Memory B cell (primary cell): Measurements from ENCODE around the gene GRIK4.

ENCODE experiments used
- ATAC-seq: fragments of 150-1000 bp; cut with Tn5 transposase; 2 replicates; pipeline ENCODE4 v1.10.0; 2021; ENCODE audit warnings: low read depth, mild to moderate bottlenecking, moderate library complexity
- DNase-seq, 2 donors: peaks; one replicate each; pipeline ENCODE4 v3.0.0; 2022; ENCODE audit warnings: low spot score in 2 of 2
- H3K27ac Mint-ChIP-seq: one replicate; pipeline ENCODE4 v1.8.0; 2022; ENCODE audit warnings: mild to moderate bottlenecking, moderate library complexity, mixed read lengths
- H3K27me3 Mint-ChIP-seq: one replicate; pipeline ENCODE4 v1.8.0; 2022; ENCODE audit warnings: mixed read lengths
- H3K36me3 Mint-ChIP-seq: one replicate; pipeline ENCODE4 v1.8.0; 2022; ENCODE audit warnings: mild to moderate bottlenecking, mixed read lengths
- H3K4me1 Mint-ChIP-seq: one replicate; pipeline ENCODE4 v1.8.0; 2022; ENCODE audit warnings: mixed read lengths
- H3K4me3 Mint-ChIP-seq: one replicate; pipeline ENCODE4 v1.8.0; 2022; ENCODE audit warnings: mild to moderate bottlenecking, moderate library complexity, mixed read lengths
- H3K9me3 Mint-ChIP-seq: one replicate; pipeline ENCODE4 v1.8.0; 2022; ENCODE audit warnings: mixed read lengths

Gene GRIK4

DNA sequence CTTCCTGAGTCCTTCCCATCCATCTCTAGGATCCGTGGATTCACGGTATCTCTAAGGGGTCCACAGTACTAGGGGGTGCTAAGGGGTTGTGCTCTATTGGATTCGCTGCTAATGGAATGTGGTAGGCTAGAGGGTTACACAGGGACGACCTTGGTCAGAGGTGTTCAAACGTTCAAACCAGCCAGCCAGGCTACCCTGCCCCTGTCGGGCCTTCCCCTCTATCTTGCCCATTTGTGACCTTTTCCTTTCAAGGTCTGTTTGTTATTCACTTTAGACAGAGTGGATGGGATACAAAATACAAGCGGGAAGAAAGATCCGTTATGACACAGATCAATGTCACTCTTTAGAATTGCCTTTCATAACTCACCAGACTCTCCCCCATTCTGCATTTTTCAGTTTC, 306.5 kb downstream of the GRIK4 start:
- H3K27me3 Mint-ChIP-seq = peaks cover 21% of the 10 kb centered on the region

GRCh38 chr11:120819003-120819402, 307.5 kb downstream of the GRIK4 start:
- no peaks in the 10 kb centered on the region for H3K4me1 Mint-ChIP-seq
- no peaks in the 10 kb centered on the region for H3K9me3 Mint-ChIP-seq
- H3K27me3 Mint-ChIP-seq = peaks cover 21% of the 10 kb centered on the region
- DNase-seq = no peak
- no peak overlapping the region for H3K27ac Mint-ChIP-seq
- no peaks in the 10 kb centered on the region for H3K36me3 Mint-ChIP-seq
- H3K4me3 Mint-ChIP-seq = no peak overlapping the region
- ATAC-seq = no peak

More for the DNA sequence above, 306.5 kb downstream of the GRIK4 start:
- no peaks in the 10 kb centered on the region for H3K9me3 Mint-ChIP-seq
- H3K27ac Mint-ChIP-seq = no peak overlapping the region
- H3K4me1 Mint-ChIP-seq = no peaks in the 10 kb centered on the region
- H3K4me3 Mint-ChIP-seq = no peak overlapping the region
- no peaks in the 10 kb centered on the region for H3K36me3 Mint-ChIP-seq
- ATAC-seq = no peak
- DNase-seq = no peak

GRCh38 chr11:120819437-120820365, 308.2 kb downstream of the GRIK4 start:
- peaks cover 20% of the 10 kb centered on the region for H3K27me3 Mint-ChIP-seq
- H3K4me3 Mint-ChIP-seq = no peak overlapping the region
- ATAC-seq (no peak), DNase-seq (no peak)
- H3K27ac Mint-ChIP-seq = no peak overlapping the region
- no peaks in the 10 kb centered on the region for H3K4me1 Mint-ChIP-seq
- H3K9me3 Mint-ChIP-seq = no peaks in the 10 kb centered on the region
- no peaks in the 10 kb centered on the region for H3K36me3 Mint-ChIP-seq

DNA sequence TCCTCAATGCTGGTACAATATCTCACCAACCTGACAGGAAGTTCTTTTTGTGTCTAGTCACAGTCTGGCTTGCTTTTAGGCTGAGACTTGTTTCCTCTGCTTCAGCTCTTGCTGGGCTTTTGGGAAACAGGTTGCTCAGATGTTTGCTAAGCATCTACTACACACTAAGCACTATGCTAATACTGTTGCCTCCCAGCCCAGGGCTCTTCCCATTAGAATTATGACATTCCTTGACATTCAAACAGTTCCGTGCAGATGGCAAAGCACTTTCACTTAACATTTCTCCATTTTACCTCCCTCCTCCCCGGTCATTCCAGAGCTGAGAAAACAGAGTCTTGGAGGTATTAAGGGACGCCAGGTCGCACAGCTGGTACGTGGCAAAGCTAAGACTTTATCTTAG, 311.6 kb downstream of the GRIK4 start:
- Mint-ChIP-seq H3K27ac (no peak overlapping the region), H3K4me1 (no peaks in the 10 kb centered on the region), H3K27me3 (peaks cover 11% of the 10 kb centered on the region), H3K9me3 (no peaks in the 10 kb centered on the region), H3K4me3 (no peak overlapping the region), H3K36me3 (no peaks in the 10 kb centered on the region)
- no peak for DNase-seq
- no peak for ATAC-seq

GRCh38 chr11:120824242-120824641, 312.7 kb downstream of the GRIK4 start:
- no peak overlapping the region for H3K27ac Mint-ChIP-seq
- no peak for DNase-seq
- H3K4me1 Mint-ChIP-seq = no peaks in the 10 kb centered on the region
- no peak overlapping the region for H3K4me3 Mint-ChIP-seq
- H3K36me3 Mint-ChIP-seq = no peaks in the 10 kb centered on the region
- peaks cover 11% of the 10 kb centered on the region for H3K27me3 Mint-ChIP-seq
- H3K9me3 Mint-ChIP-seq = no peaks in the 10 kb centered on the region
- ATAC-seq = no peak

- Mint-ChIP-seq H3K9me3 (no peaks in the 10 kb centered on the region), H3K4me3 (no peak overlapping the region), H3K36me3 (no peaks in the 10 kb centered on the region), H3K27ac (no peak overlapping the region), H3K27me3 (peaks cover 5% of the 10 kb centered on the region), H3K4me1 (no peaks in the 10 kb centered on the region)
- ATAC-seq = no peak
- no peak for DNase-seq
Measured at GRCh38 chr11:120827198-120827597, 315.6 kb downstream of the GRIK4 start.

DNA sequence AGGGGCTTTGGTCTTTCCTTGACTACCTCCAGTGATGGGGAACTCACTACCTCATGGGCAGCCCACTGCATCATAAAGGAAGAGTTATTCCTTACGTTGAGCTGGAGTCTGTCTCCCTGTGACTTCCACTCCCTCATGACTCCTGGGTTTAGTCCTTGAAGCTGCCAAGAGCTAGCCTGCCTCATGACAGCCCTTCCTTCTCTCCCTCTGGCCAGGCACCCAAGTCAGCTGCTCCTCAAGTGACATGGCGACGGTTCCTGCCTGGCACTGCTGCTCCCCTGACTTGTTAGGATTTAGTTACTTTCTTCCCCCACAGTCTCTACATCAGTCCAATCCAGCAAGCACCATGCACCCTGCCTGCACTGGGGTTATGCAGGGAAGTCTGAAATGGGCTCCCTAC, 316.3 kb downstream of the GRIK4 start:
- H3K9me3 Mint-ChIP-seq = no peaks in the 10 kb centered on the region
- H3K4me3 Mint-ChIP-seq = no peak overlapping the region
- H3K27ac Mint-ChIP-seq = no peak overlapping the region
- no peak for ATAC-seq
- H3K27me3 Mint-ChIP-seq = peaks cover 5% of the 10 kb centered on the region
- DNase-seq = no peak
- no peaks in the 10 kb centered on the region for H3K36me3 Mint-ChIP-seq
- H3K4me1 Mint-ChIP-seq = no peaks in the 10 kb centered on the region

GRCh38 chr11:120828847-120829246, 317.3 kb downstream of the GRIK4 start:
- DNase-seq (no peak), ATAC-seq (no peak)
- Mint-ChIP-seq H3K9me3 (no peaks in the 10 kb centered on the region), H3K4me3 (no peak overlapping the region), H3K36me3 (no peaks in the 10 kb centered on the region), H3K27ac (no peak overlapping the region), H3K4me1 (no peaks in the 10 kb centered on the region), H3K27me3 (peaks cover 8% of the 10 kb centered on the region)

- DNase-seq (no peak), ATAC-seq (no peak)
- H3K27me3 Mint-ChIP-seq = peaks cover 8% of the 10 kb centered on the region
- H3K27ac Mint-ChIP-seq = no peak overlapping the region
- H3K4me3 Mint-ChIP-seq = no peak overlapping the region
- no peaks in the 10 kb centered on the region for H3K36me3 Mint-ChIP-seq
- no peaks in the 10 kb centered on the region for H3K4me1 Mint-ChIP-seq
- H3K9me3 Mint-ChIP-seq = no peaks in the 10 kb centered on the region
Measured at GRCh38 chr11:120830085-120830620, 318.6 kb downstream of the GRIK4 start.

DNA sequence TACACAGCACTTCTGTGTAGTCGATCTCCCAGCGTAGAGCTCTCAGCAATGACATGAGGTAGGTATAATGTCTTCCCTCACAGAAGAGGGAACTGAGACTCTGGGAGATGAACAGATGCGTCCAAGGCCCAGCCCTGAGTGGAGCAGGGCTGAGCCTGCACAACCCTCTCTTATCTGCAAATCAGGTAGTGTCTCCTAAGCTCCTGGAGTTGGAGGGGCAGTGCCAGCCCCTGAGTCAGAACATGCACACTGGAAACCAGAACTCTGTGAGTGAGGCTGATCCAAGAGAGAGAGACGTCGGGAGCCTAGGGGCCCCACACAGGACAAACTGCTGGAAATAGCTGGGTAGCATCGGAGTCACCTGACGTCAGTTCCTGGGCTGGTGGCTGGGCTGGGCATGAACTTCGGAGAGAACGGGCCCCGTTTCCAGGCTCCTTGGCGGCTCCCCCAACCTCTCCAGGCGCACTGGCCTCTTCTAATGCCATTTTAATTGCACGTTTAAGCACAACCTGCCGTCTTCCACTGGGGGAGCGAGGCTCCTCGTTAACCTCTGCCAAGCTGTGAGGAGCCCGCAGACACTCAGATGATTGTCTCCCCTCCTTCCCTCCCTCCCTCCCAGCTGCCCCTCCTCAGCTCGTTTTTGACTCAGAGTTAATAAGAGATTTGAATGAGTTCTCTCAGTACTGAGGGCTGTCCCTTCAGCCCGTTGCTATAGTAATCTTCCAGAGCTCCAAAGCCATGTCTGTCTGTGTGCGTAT, 321.1 kb downstream of the GRIK4 start:
- Mint-ChIP-seq H3K27ac (no peak overlapping the region), H3K4me1 (peaks cover 5% of the 10 kb centered on the region), H3K27me3 (peaks cover 10% of the 10 kb centered on the region), H3K4me3 (no peak overlapping the region), H3K9me3 (no peaks in the 10 kb centered on the region), H3K36me3 (no peaks in the 10 kb centered on the region)
- ATAC-seq = no peak
- no peak for DNase-seq

DNA sequence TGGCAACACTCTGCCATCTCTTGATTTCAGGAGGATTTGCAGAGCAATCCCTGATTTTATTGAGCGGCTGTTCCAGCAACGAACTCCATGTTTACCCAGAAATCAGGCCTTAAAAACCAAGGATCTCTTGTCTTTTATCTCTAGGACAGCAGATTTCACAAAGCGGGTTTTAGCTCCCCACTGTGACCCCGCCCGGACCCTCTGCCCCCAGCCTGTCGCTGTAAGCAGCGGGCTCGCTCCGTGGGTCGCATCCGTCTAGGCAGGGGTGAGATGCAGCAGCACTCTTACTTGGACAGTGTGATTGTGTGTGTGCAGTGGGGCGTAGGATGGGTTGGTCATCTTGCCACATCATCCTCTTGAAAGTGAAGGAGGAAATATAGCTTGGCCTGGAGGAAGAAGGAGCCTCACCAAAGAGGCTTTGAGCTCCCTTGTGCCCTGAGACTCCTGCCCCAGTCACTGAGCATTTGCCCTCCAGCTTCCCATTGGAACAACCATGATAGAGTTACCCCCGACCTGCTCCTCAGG, 323.2 kb downstream of the GRIK4 start:
- no peak for DNase-seq
- H3K36me3 Mint-ChIP-seq = no peaks in the 10 kb centered on the region
- H3K4me1 Mint-ChIP-seq = peaks cover 6% of the 10 kb centered on the region
- no peak overlapping the region for H3K27ac Mint-ChIP-seq
- no peak for ATAC-seq
- no peaks in the 10 kb centered on the region for H3K9me3 Mint-ChIP-seq
- H3K27me3 Mint-ChIP-seq = peaks cover 8% of the 10 kb centered on the region
- H3K4me3 Mint-ChIP-seq = no peak overlapping the region

GRCh38 chr11:120835601-120836228, 324.2 kb downstream of the GRIK4 start:
- Mint-ChIP-seq H3K36me3 (no peaks in the 10 kb centered on the region), H3K9me3 (no peaks in the 10 kb centered on the region), H3K4me1 (peaks cover 9% of the 10 kb centered on the region), H3K27ac (no peak overlapping the region), H3K27me3 (peaks cover 8% of the 10 kb centered on the region), H3K4me3 (no peak overlapping the region)
- no peak for DNase-seq
- ATAC-seq = peak; percentile 50

DNA sequence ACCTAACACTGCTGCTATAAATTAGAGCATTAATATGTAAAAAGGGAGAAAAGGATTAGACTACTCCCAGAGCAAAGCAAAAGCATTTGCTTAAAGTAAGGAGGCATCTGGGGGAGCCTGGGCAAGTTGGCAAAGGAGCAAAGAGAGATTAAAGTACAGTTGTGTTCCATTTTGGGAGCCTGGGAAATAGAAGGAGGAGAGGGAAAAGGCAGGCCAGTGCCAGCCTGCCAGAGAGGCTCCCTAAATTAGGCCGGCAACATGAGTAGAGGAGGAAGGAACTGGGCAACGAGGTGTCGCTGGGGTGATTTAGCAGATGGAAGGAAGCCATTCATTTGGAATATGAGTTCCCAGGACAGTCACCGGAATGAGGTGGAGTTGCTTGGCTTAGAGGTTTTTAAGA, 326.1 kb downstream of the GRIK4 start:
- ATAC-seq (no peak), DNase-seq (no peak)
- peaks cover 8% of the 10 kb centered on the region for H3K27me3 Mint-ChIP-seq
- no peak overlapping the region for H3K4me3 Mint-ChIP-seq
- no peak overlapping the region for H3K27ac Mint-ChIP-seq
- H3K36me3 Mint-ChIP-seq = no peaks in the 10 kb centered on the region
- H3K9me3 Mint-ChIP-seq = no peaks in the 10 kb centered on the region
- peaks cover 9% of the 10 kb centered on the region for H3K4me1 Mint-ChIP-seq

DNA sequence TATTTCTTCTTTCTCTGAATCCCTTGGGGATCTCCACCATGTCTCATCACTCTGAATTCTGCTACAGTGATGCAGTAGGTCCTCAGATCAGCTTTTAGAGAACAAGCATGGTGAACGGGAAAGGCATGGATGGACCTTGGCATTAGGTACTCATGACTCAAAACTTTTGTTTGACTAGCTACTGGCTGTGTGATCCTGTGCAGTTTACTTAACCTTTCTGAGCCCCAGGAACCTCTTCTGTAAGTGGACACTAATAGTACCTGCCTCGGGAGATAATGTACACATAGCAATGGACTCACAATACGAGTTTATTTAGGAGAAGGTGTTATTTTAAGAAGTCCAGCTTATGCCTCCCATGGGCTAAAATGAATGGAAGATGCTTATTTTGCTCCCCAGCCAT, 327.7 kb downstream of the GRIK4 start:
- H3K4me1 Mint-ChIP-seq = peaks cover 9% of the 10 kb centered on the region
- ATAC-seq = no peak
- no peak for DNase-seq
- H3K27ac Mint-ChIP-seq = no peak overlapping the region
- H3K36me3 Mint-ChIP-seq = no peaks in the 10 kb centered on the region
- no peak overlapping the region for H3K4me3 Mint-ChIP-seq
- H3K27me3 Mint-ChIP-seq = peaks cover 7% of the 10 kb centered on the region
- H3K9me3 Mint-ChIP-seq = no peaks in the 10 kb centered on the region
